DND-41 (cell line): ENCODE measurements around the gene SIGMAR1.
A peak's percentile ranks its signal among the peaks of the same experiment; 100 is the strongest.

ENCODE experiments used
- ATAC-seq: fragments of 200-7000 bp; cut with Tn5 transposase; 3 replicates; pipeline ENCODE4 v1.9.1; 2021; ENCODE audit warnings: low read depth; ENCODE audit not compliant: insufficient read depth
- DNase-seq: peaks from one replicate; pipeline ENCODE4 v3.0.0-alpha.2; 2020
- H2AFZ ChIP-seq: 2 replicates; pipeline ENCODE4 v1.6.0; 2012; ENCODE audit warnings: low read depth, low read length
- H3K27ac ChIP-seq: 2 replicates; pipeline ENCODE4 v1.5.1; 2012; ENCODE audit warnings: low read length, inconsistent platforms
- H3K27me3 ChIP-seq: fragments of 200-600 bp; sonication (generic); 2 replicates; pipeline ENCODE4 v1.6.0; 2012; ENCODE audit warnings: low read length, mild to moderate bottlenecking, inconsistent platforms; ENCODE audit not compliant: insufficient read depth, poor library complexity
- H3K36me3 ChIP-seq: 2 replicates; pipeline ENCODE4 v1.5.1; 2012; ENCODE audit warnings: low read length, inconsistent platforms; ENCODE audit not compliant: insufficient read depth
- H3K4me1 ChIP-seq: 2 replicates; pipeline ENCODE4 v1.5.1; 2012; ENCODE audit warnings: mild to moderate bottlenecking, low read length; ENCODE audit not compliant: insufficient read depth
- H3K4me2 ChIP-seq: 2 replicates; pipeline ENCODE4 v1.6.0; 2012; ENCODE audit warnings: mild to moderate bottlenecking, moderate library complexity, low read length, inconsistent platforms; ENCODE audit not compliant: insufficient read depth
- H3K4me3 ChIP-seq, 2 experiments: fragments of 200-600 bp in 1 of 2; shearing (Covaris generic) in 1 of 2; 2 replicates each; pipeline ENCODE4 v1.5.1; 2012 to 2016; ENCODE audit warnings: inconsistent platforms in 2 of 2, low read length in 2 of 2, mild to moderate bottlenecking in 2 of 2, low read depth in 1 of 2, moderate library complexity in 1 of 2
- H3K79me2 ChIP-seq: 2 replicates; pipeline ENCODE4 v1.6.0; 2012; ENCODE audit warnings: low read length, inconsistent platforms; ENCODE audit not compliant: insufficient read depth
- H3K9ac ChIP-seq: 2 replicates; pipeline ENCODE4 v1.6.0; 2012; ENCODE audit warnings: low read depth, mild to moderate bottlenecking, inconsistent platforms, low read length, moderate library complexity
- H3K9me3 ChIP-seq: 2 replicates; pipeline ENCODE4 v1.5.1; 2012; ENCODE audit warnings: low read length, moderate library complexity, mild to moderate bottlenecking, inconsistent platforms; ENCODE audit not compliant: insufficient read depth, severe bottlenecking
- H4K20me1 ChIP-seq: 2 replicates; pipeline ENCODE4 v1.6.0; 2012; ENCODE audit warnings: low read length; ENCODE audit not compliant: insufficient read depth
- CTCF ChIP-seq: IDR thresholded peaks from 2 replicates; pipeline ENCODE4 v1.5.1; 2012; ENCODE audit warnings: borderline replicate concordance, low read length, moderate library complexity, mild to moderate bottlenecking; ENCODE audit not compliant: poor library complexity, severe bottlenecking; ENCODE audit errors: extremely low read depth
- EZH2 ChIP-seq: IDR thresholded peaks from 3 replicates; pipeline ENCODE4 v1.6.1; 2012; ENCODE audit warnings: borderline replicate concordance, low read depth, mild to moderate bottlenecking, moderate library complexity, low read length, inconsistent platforms; ENCODE audit not compliant: severe bottlenecking

SIGMAR1 gene

GRCh38 chr9:34638138-34638445 lies 505 bp upstream of the SIGMAR1 start:
- peak overlapping the region; percentile 50 to 69; a peak in 3 of 4 replicates for H3K4me3 ChIP-seq
- peak overlapping the region; percentile 87 for H2AFZ ChIP-seq
- peak overlapping the region; percentile 88 for H3K9ac ChIP-seq
- H3K36me3 ChIP-seq: peaks cover 15% of the 10 kb centered on the region
- DNase-seq: no peak
- H3K4me2 ChIP-seq: peak overlapping the region; percentile 87
- peaks cover 16% of the 10 kb centered on the region for H4K20me1 ChIP-seq
- H3K79me2 ChIP-seq: peaks cover 25% of the 10 kb centered on the region
- no peaks in the 10 kb centered on the region for H3K27me3 ChIP-seq
- H3K4me1 ChIP-seq: peaks cover 33% of the 10 kb centered on the region
- no peak for TF ChIP-seq EZH2
- no peak for TF ChIP-seq CTCF
- H3K9me3 ChIP-seq: no peaks in the 10 kb centered on the region
- no peak for ATAC-seq
- peak overlapping the region; percentile 76 for H3K27ac ChIP-seq

- ATAC-seq (peak; percentile 11; the same call in 2 of the 3 replicates), DNase-seq (peak; percentile 31)
- Histone ChIP-seq H3K4me1 (peaks cover 33% of the 10 kb centered on the region), H3K9me3 (no peaks in the 10 kb centered on the region), H3K27ac (peak overlapping the region; percentile 76), H3K36me3 (peaks cover 15% of the 10 kb centered on the region), H3K27me3 (no peaks in the 10 kb centered on the region), H4K20me1 (peaks cover 16% of the 10 kb centered on the region), H3K4me2 (peak overlapping the region; percentile 87), H3K4me3 (peak overlapping the region; percentile 50 to 69; a peak in 3 of 4 replicates), H3K9ac (peak overlapping the region; percentile 88), H3K79me2 (peaks cover 25% of the 10 kb centered on the region), H2AFZ (peak overlapping the region; percentile 87)
- no peak for TF ChIP-seq EZH2
Observed at GRCh38 chr9:34636791-34637355, 714 bp downstream of the SIGMAR1 start.

GRCh38 chr9:34635556-34635955 lies 2.0 kb downstream of the SIGMAR1 start:
- peaks cover 25% of the 10 kb centered on the region for H3K79me2 ChIP-seq
- H3K36me3 ChIP-seq: peaks cover 15% of the 10 kb centered on the region
- no peaks in the 10 kb centered on the region for H3K9me3 ChIP-seq
- peak overlapping the region in 1 of 2 experiments; percentile 69; a peak in 2 of 4 replicates for H3K4me3 ChIP-seq
- H3K4me1 ChIP-seq: peaks cover 33% of the 10 kb centered on the region
- ATAC-seq (no peak), DNase-seq (no peak)
- TF ChIP-seq CTCF (no peak), EZH2 (no peak)
- H3K4me2 ChIP-seq: peak overlapping the region; percentile 87
- no peaks in the 10 kb centered on the region for H3K27me3 ChIP-seq
- H2AFZ ChIP-seq: no peak overlapping the region
- peak overlapping the region; percentile 28 for H3K9ac ChIP-seq
- H3K27ac ChIP-seq: no peak overlapping the region
- H4K20me1 ChIP-seq: peaks cover 16% of the 10 kb centered on the region

- Histone ChIP-seq H3K4me2 (no peak overlapping the region), H3K27me3 (peaks cover 5% of the 10 kb centered on the region), H3K36me3 (peaks cover 15% of the 10 kb centered on the region), H2AFZ (no peak overlapping the region), H3K27ac (no peak overlapping the region), H3K9ac (no peak overlapping the region), H4K20me1 (peaks cover 16% of the 10 kb centered on the region), H3K79me2 (peaks cover 25% of the 10 kb centered on the region), H3K4me3 (no peak overlapping the region), H3K9me3 (no peaks in the 10 kb centered on the region), H3K4me1 (peaks cover 33% of the 10 kb centered on the region)
- no peak for ATAC-seq
- no peak for DNase-seq
- TF ChIP-seq EZH2 (no peak), CTCF (no peak)
Observed at GRCh38 chr9:34634551-34635248, 2.9 kb downstream of the SIGMAR1 start.
